ENCODE measurements around the gene AHR. TPM values are rescaled to one million over a fixed set of nuclear protein-coding genes. Genes with fewer than 3 reads are reported as not detected.

AHR gene
- total and polyA plus RNA-seq, 2 donors (not counting 3 experiments of a cell fraction or from before 2014, with no cell fraction given) = 4.8 to 31.8 TPM

- H3K4me2 ChIP-seq (ENCODE audit: insufficient read depth, low read length) = no peak overlapping the region
- POLR2A ChIA-PET = no interaction called here
- no peaks in the 10 kb centered on the region for H3K9me3 ChIP-seq (replicated peaks; ENCODE audit: control insufficient read depth, insufficient read depth, low read length)
- H4K20me1 ChIP-seq (replicated peaks; ENCODE audit: control insufficient read depth, extremely low read depth, insufficient read depth, low read length) = no peaks in the 10 kb centered on the region
- H2AFZ ChIP-seq (ENCODE audit: low read depth, low read length) = no peak overlapping the region
- TF ChIP-seq MAX (IDR thresholded peaks at IDR 0.05; ENCODE audit: insufficient read depth, insufficient read length) = no peak
- no peak for TF ChIP-seq POLR2A (IDR thresholded peaks at IDR 0.05; ENCODE audit: low read depth, low read length)
- no peak for TF ChIP-seq EZH2 (IDR thresholded peaks at IDR 0.05; ENCODE audit: borderline replicate concordance, low read depth, low read length, severe bottlenecking)
- TF ChIP-seq FOS (IDR thresholded peaks at IDR 0.05; ENCODE audit: borderline replicate concordance, insufficient read depth, low read length) = no peak
- TF ChIP-seq POLR2AphosphoS5 (IDR thresholded peaks at IDR 0.05; ENCODE audit: insufficient read depth, low read depth, low read length) = no peak
- TF ChIP-seq MYC (IDR thresholded peaks at IDR 0.05; ENCODE audit: low read depth, low read length) = no peak
- TF ChIP-seq CTCF (IDR thresholded peaks at IDR 0.05; ENCODE audit: extremely low read depth in 1 of 2, insufficient read depth in 1 of 2, low read depth in 1 of 2, low read length in 2 of 2) = no peak
- TF ChIP-seq GATA2 (IDR thresholded peaks at IDR 0.05; ENCODE audit: insufficient read depth, insufficient read length, low read depth, low read length) = no peak
- no peak for TF ChIP-seq JUN (IDR thresholded peaks at IDR 0.05; ENCODE audit: borderline replicate concordance, insufficient read depth, insufficient read length, low read depth)
- no peak overlapping the region for H3K9ac ChIP-seq (replicated peaks; ENCODE audit: extremely low read depth, insufficient read depth, low read length)
- no peak for FAIRE-seq
- no peak overlapping the region for H3K4me3 ChIP-seq (replicated peaks in 1 of 3; ENCODE audit: insufficient read depth in 1 of 3, low read depth in 1 of 3, low read length in 3 of 3)
- dilution Hi-C loops (cut with MboI; ENCODE audit: extremely low pct_ligation_motif_present, low sequenced_read_pairs) (no loop called here), intact Hi-C loops (cut with micrococcal nuclease) (no loop called here)
- no peaks in the 10 kb centered on the region for H3K9me1 ChIP-seq (replicated peaks; ENCODE audit: control insufficient read depth, extremely low read depth, insufficient read depth, low read length)
- H3K4me1 ChIP-seq (ENCODE audit: control insufficient read depth, extremely low read depth, insufficient read depth, low read length) = no peaks in the 10 kb centered on the region
- no peaks in the 10 kb centered on the region for H3K36me3 ChIP-seq (ENCODE audit: control insufficient read depth in 2 of 2, extremely low read depth in 1 of 2, insufficient read depth in 2 of 2, low read length in 2 of 2)
- CTCF ChIA-PET = no interaction called here
- no peaks in the 10 kb centered on the region for H3K79me2 ChIP-seq (ENCODE audit: control insufficient read depth, insufficient read depth, low read length)
- no peak overlapping the region for H3K27ac ChIP-seq (ENCODE audit: insufficient read depth, low read depth, low read length)
- no TSS peak for BruUV-seq (replicated peaks)
- no peak for DNase-seq (ENCODE audit: low read depth, low spot score)
- H3K27me3 ChIP-seq (ENCODE audit: control insufficient read depth in 2 of 2, insufficient read depth in 2 of 2, low read length in 2 of 2) = no peaks in the 10 kb centered on the region
These were observed 91.9 kb downstream of the AHR start for GRCh38 chr7:17390392-17390791.

All from endothelial cell of umbilical vein (primary cell).